Activated naive CD8-positive, alpha-beta T cell (primary cell): Measurements from ENCODE around the gene MPP3.
A peak's percentile ranks its signal among the peaks of the same experiment; 100 is the strongest.

Source experiments
- H3K27ac Mint-ChIP-seq: one replicate; pipeline ENCODE4 v1.8.0; 2021; ENCODE audit warnings: mixed read lengths
- H3K27me3 Mint-ChIP-seq: one replicate; pipeline ENCODE4 v1.8.0; 2021; ENCODE audit warnings: mixed read lengths
- H3K36me3 Mint-ChIP-seq: one replicate; pipeline ENCODE4 v1.8.0; 2021; ENCODE audit warnings: mixed read lengths
- H3K4me1 Mint-ChIP-seq: one replicate; pipeline ENCODE4 v1.8.0; 2021; ENCODE audit warnings: low read depth, mixed read lengths
- H3K4me3 Mint-ChIP-seq: one replicate; pipeline ENCODE4 v1.8.0; 2021; ENCODE audit warnings: mild to moderate bottlenecking, mixed read lengths
- H3K9me3 Mint-ChIP-seq: one replicate; pipeline ENCODE4 v1.8.0; 2021; ENCODE audit warnings: low read depth, mixed read lengths

MPP3 gene

GRCh38 chr17:43784628-43785101 is 48.3 kb downstream of the MPP3 start:
- no peaks in the 10 kb centered on the region for H3K9me3 Mint-ChIP-seq
- no peaks in the 10 kb centered on the region for H3K36me3 Mint-ChIP-seq
- no peak overlapping the region for H3K27ac Mint-ChIP-seq
- peaks cover 17% of the 10 kb centered on the region for H3K27me3 Mint-ChIP-seq
- no peak overlapping the region for H3K4me3 Mint-ChIP-seq
- peaks cover 2% of the 10 kb centered on the region for H3K4me1 Mint-ChIP-seq

GRCh38 chr17:43784068-43784467 is 48.9 kb downstream of the MPP3 start:
- Mint-ChIP-seq H3K27ac (no peak overlapping the region), H3K27me3 (peaks cover 18% of the 10 kb centered on the region), H3K4me1 (peaks cover 7% of the 10 kb centered on the region), H3K36me3 (no peaks in the 10 kb centered on the region), H3K9me3 (no peaks in the 10 kb centered on the region), H3K4me3 (no peak overlapping the region)

DNA sequence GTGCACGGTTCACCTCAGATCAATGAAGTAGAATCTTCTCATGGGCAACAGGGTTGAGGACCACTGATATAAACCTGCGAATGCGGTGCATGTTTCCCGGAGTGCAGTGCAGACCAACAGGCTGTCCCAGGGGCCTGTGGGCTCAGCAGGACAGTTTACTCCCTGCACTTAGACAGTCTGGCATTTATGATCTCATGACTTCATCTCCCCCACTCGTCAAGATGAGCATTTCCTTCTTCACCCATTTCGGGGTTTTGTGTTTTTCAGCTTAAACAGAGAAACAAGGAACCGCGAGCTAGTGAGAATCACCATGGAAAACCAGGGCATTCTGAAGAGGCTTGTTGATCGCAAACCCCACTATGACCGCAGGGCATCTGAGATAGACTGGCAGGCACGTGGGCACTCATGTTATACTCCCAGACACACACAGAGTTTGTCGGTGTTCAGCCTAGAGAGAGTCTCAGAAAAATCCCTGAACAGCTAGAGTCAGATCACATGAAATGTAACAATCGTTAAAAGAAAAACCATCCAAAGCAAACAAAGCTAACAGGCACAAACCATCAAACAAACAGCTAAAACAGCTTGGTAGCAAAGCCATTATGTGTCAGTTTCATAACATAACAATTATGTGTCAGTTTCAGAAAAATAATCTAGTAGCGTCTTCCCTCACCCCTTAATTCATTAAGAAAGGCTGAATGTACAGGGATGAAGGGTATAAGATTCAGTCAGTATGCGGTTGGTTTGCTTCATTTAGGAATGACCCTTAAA is 49.8 kb downstream of the MPP3 start:
- Mint-ChIP-seq H3K27ac (no peak overlapping the region), H3K4me3 (no peak overlapping the region), H3K4me1 (peaks cover 9% of the 10 kb centered on the region), H3K9me3 (no peaks in the 10 kb centered on the region), H3K27me3 (peaks cover 18% of the 10 kb centered on the region), H3K36me3 (no peaks in the 10 kb centered on the region)

DNA sequence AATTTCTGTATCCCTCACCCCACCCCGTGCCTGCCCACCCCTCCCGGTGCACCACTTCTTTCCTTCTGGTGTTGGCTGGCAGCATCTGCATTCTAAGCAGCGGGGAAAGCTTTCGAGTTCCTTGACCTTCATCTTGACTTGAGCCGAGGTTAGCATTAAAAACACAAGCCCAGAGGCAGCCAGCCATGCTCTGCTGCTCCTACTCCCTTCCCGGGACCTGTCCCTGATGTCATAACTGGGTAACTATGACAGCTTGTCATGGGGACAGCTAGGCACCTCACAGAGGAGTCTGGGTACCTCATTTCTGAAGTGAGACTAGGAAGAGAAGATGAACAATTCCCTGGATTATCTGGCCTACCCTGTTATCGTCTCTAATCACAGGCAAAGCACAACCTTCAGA is 52.8 kb downstream of the MPP3 start, which contains the start of gene CFAP97D1:
Gene CFAP97D1 (plus strand): TSS at position 301 of the 400 bp plus-strand sequence. CDS start 28 bp downstream, at position 329.
- peaks cover 18% of the 10 kb centered on the region for H3K27me3 Mint-ChIP-seq
- peak within 1 kb of the TSS; percentile 81 for H3K4me3 Mint-ChIP-seq
- H3K27ac Mint-ChIP-seq: no peak within 1 kb of the TSS
- no peaks in the 10 kb centered on the region for H3K36me3 Mint-ChIP-seq
- H3K4me1 Mint-ChIP-seq: peaks cover 10% of the 10 kb centered on the region
- H3K9me3 Mint-ChIP-seq: no peaks in the 10 kb centered on the region

- peak overlapping the region; percentile 81 for H3K4me3 Mint-ChIP-seq
- no peaks in the 10 kb centered on the region for H3K9me3 Mint-ChIP-seq
- H3K36me3 Mint-ChIP-seq: no peaks in the 10 kb centered on the region
- no peak overlapping the region for H3K27ac Mint-ChIP-seq
- peaks cover 10% of the 10 kb centered on the region for H3K4me1 Mint-ChIP-seq
- peaks cover 18% of the 10 kb centered on the region for H3K27me3 Mint-ChIP-seq
Measured at GRCh38 chr17:43779145-43780125, 53.5 kb downstream of the MPP3 start.

DNA sequence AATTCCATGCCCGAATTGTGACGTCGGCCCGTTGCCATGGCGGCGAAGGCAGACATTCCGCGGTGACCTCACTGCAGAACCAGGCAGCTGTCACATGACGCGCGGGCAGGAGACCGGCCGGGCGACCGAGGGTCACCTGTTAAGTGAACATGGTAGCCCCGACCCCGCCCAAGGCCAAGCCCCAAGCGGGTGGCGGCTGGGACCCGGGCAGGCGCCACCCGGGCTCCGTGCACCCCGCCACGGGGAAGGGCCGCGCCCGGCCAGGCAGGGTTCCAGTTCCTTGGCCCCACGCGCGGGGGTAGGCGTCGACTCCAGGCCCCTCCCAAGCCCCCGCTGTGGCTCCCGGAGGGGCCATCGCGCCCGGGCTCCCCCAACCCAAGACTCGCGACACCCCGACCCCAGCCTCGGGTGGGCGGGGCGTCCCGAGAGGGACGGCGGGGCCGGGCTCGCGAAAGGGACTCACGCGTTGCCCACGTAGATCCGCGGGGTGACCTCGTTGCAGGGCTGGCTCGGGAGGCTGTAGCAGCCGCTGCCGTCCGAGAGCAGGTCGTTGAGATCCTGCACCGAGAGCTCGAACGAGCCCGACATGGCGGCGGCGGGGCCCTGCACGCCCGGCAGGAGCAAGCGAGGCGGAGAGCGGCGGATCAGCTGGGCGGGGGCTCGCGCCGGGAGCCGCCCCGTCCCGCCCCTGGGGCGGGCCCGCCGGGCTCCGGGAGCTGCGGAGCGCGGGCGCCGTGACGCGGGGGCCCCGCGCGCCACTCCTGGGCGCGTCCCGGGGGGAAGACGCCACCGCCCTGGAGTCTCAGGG is 54.4 kb downstream of the MPP3 start, which contains the start of gene DUSP3:
Gene DUSP3 (minus strand): TSS at position 641 of the 808 bp plus-strand sequence. CDS start 53 bp downstream, at position 588.
- peaks cover under 1% of the 10 kb centered on the region for H3K36me3 Mint-ChIP-seq
- H3K9me3 Mint-ChIP-seq: no peaks in the 10 kb centered on the region
- H3K27ac Mint-ChIP-seq: peak within 1 kb of the TSS; percentile 50
- H3K27me3 Mint-ChIP-seq: peaks cover 17% of the 10 kb centered on the region
- H3K4me3 Mint-ChIP-seq: peak within 1 kb of the TSS; percentile 85
- peaks cover 10% of the 10 kb centered on the region for H3K4me1 Mint-ChIP-seq

DNA sequence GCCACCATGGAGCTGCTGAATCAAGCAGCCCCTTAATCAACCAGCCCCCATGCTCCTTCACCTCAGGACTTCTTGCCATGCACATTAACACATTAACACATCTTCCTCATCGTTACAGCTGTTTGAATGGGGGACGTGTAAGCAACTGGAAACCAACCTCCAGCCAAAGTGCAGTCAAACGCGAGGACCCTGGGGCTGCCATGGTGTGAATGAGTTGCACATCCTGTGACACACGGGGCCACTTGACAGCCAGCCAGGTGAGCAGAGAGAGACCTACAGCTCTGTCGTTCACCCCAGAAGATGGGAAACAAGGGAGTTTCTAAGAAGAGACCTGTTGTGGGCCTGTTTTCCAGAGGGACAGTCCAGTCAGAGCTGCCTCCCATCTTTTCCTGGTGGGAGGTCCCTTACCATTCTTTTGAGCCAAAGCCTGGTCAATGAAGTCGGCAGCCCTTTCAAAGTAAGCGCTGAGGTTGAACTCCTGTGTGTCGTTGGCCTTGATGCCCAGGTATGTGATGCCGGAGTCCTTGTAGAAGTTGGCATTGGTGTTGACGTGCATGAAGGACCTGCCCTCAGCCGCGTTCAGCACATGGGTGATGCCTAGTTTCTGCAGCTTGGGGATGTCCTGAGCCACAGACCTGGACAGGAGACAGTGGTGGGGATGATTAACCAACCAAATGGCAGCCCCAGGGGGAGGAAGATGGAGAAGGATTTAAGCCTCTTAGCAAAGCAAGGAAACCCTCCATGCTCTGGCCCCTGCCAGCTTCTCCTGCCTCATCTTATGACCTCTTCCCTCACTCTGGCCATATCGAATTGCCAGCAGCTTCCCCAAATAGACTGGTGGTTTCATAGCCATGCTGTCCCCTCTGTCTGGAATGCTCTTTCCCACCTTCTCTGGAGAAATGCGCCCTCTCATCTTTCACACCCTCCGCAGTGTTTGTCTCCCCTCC is 58.4 kb downstream of the MPP3 start:
- Mint-ChIP-seq H3K27ac (no peak overlapping the region), H3K4me3 (no peak overlapping the region), H3K27me3 (peaks cover 1% of the 10 kb centered on the region), H3K4me1 (peaks cover 10% of the 10 kb centered on the region), H3K36me3 (peaks cover 10% of the 10 kb centered on the region), H3K9me3 (no peaks in the 10 kb centered on the region)

GRCh38 chr17:43772877-43773648 is 59.9 kb downstream of the MPP3 start:
- H3K4me3 Mint-ChIP-seq: no peak overlapping the region
- no peaks in the 10 kb centered on the region for H3K27me3 Mint-ChIP-seq

DNA sequence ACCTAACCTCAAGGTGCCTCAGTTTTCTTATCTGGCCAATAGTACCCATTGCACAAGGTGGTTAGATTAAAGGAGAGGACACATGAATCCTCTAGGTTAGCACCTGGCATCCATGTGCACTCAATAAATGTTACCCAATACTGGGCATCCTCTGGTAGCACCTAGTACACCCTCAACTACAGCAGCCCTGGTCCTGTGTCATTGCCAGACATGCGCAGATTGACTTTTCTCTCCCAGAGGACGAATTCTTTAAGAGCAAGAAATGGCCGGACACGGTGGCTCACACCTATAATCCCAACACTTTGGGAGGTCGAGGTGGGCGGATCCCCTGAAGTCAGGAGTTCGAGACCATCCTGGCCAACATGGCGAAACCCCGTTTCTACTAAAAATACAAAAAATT is 61.5 kb downstream of the MPP3 start:
- H3K9me3 Mint-ChIP-seq: no peaks in the 10 kb centered on the region
- H3K4me3 Mint-ChIP-seq: no peak overlapping the region
- no peaks in the 10 kb centered on the region for H3K27me3 Mint-ChIP-seq
- peaks cover 2% of the 10 kb centered on the region for H3K4me1 Mint-ChIP-seq
- no peak overlapping the region for H3K27ac Mint-ChIP-seq
- H3K36me3 Mint-ChIP-seq: peaks cover 12% of the 10 kb centered on the region

More at GRCh38 chr17:43772877-43773648, 59.9 kb downstream of the MPP3 start:
- Mint-ChIP-seq H3K4me1 (peaks cover 4% of the 10 kb centered on the region), H3K27ac (no peak overlapping the region), H3K9me3 (no peaks in the 10 kb centered on the region), H3K36me3 (peaks cover 12% of the 10 kb centered on the region)

GRCh38 chr17:43770957-43771356 is 62.0 kb downstream of the MPP3 start:
- H3K9me3 Mint-ChIP-seq: no peaks in the 10 kb centered on the region
- no peak overlapping the region for H3K4me3 Mint-ChIP-seq
- H3K27ac Mint-ChIP-seq: no peak overlapping the region
- H3K36me3 Mint-ChIP-seq: peaks cover 12% of the 10 kb centered on the region
- H3K4me1 Mint-ChIP-seq: peaks cover 2% of the 10 kb centered on the region
- H3K27me3 Mint-ChIP-seq: no peaks in the 10 kb centered on the region

- Mint-ChIP-seq H3K36me3 (peaks cover 12% of the 10 kb centered on the region), H3K4me3 (no peak overlapping the region), H3K4me1 (peaks cover 2% of the 10 kb centered on the region), H3K9me3 (no peaks in the 10 kb centered on the region), H3K27ac (no peak overlapping the region), H3K27me3 (no peaks in the 10 kb centered on the region)
Measured at GRCh38 chr17:43769859-43770258, 63.1 kb downstream of the MPP3 start.

- Mint-ChIP-seq H3K4me3 (no peak overlapping the region), H3K9me3 (no peaks in the 10 kb centered on the region), H3K4me1 (peaks cover 2% of the 10 kb centered on the region), H3K27me3 (no peaks in the 10 kb centered on the region), H3K27ac (no peak overlapping the region), H3K36me3 (peaks cover 12% of the 10 kb centered on the region)
Measured at GRCh38 chr17:43769426-43769825, 63.5 kb downstream of the MPP3 start.

DNA sequence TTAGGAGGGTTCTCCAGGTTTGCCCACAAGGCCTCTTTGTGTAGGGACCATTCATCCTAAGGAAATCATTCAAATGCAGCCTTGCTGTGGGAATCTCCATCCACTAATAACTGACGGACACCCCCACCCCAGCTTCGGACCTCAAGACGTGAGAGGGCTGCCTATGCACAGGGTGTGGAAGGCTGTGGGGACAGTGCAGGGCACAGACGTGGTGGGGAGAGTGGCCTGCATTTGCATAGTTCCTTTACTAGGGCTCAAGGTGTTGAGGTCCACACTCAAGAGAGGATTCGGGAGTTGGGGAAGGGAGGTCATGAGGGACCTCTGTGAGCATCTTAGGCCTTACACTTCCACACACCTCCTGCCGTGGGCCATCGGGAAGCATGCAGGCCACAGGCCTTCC is 64.0 kb downstream of the MPP3 start:
- Mint-ChIP-seq H3K27ac (no peak overlapping the region), H3K4me3 (no peak overlapping the region), H3K4me1 (peaks cover 2% of the 10 kb centered on the region), H3K27me3 (no peaks in the 10 kb centered on the region), H3K36me3 (peaks cover 12% of the 10 kb centered on the region), H3K9me3 (no peaks in the 10 kb centered on the region)
